Measurements from ENCODE around the gene SATB2.

The SATB2 gene

GRCh38 chr2:199433204-199433832 is 24.4 kb downstream of the SATB2 start:
- DNase-seq (ENCODE audit: low spot score) = no peak
- TF ChIP-seq CTCF (IDR thresholded peaks at IDR 0.05; ENCODE audit: extremely low read depth, insufficient read depth, missing control alignments) = no peak
- in situ Hi-C loops (cut with MboI; ENCODE audit: low pct_unique_long_range_greater_than_20kb, low sequenced_read_pairs, unreplicated experiment) = no loop called here

- no peak for TF ChIP-seq CTCF (IDR thresholded peaks at IDR 0.05; ENCODE audit: extremely low read depth, insufficient read depth, missing control alignments)
- in situ Hi-C loops (cut with MboI; ENCODE audit: low pct_unique_long_range_greater_than_20kb, low sequenced_read_pairs, unreplicated experiment) = no loop called here
- no peak for DNase-seq (ENCODE audit: low spot score)
These were observed 26.0 kb downstream of the SATB2 start for GRCh38 chr2:199431746-199432213.

- in situ Hi-C loops (cut with MboI; ENCODE audit: low pct_unique_long_range_greater_than_20kb, low sequenced_read_pairs, unreplicated experiment) = no loop called here
- no peak for TF ChIP-seq CTCF (IDR thresholded peaks at IDR 0.05; ENCODE audit: extremely low read depth, insufficient read depth, missing control alignments)
- DNase-seq (ENCODE audit: low spot score) = no peak
These were observed 27.5 kb downstream of the SATB2 start for GRCh38 chr2:199430214-199430613.

- in situ Hi-C loops (cut with MboI; ENCODE audit: low pct_unique_long_range_greater_than_20kb, low sequenced_read_pairs, unreplicated experiment) = no loop called here
- DNase-seq (ENCODE audit: low spot score) = no peak
- TF ChIP-seq CTCF (IDR thresholded peaks at IDR 0.05; ENCODE audit: extremely low read depth, insufficient read depth, missing control alignments) = no peak
These were observed 29.4 kb downstream of the SATB2 start for GRCh38 chr2:199428291-199428690.

- no peak for TF ChIP-seq CTCF (IDR thresholded peaks at IDR 0.05; ENCODE audit: extremely low read depth, insufficient read depth, missing control alignments)
- DNase-seq (ENCODE audit: low spot score) = no peak
- in situ Hi-C loops (cut with MboI; ENCODE audit: low pct_unique_long_range_greater_than_20kb, low sequenced_read_pairs, unreplicated experiment) = no loop called here
These were observed 33.6 kb downstream of the SATB2 start for GRCh38 chr2:199424160-199424559.

- in situ Hi-C loops (cut with MboI; ENCODE audit: low pct_unique_long_range_greater_than_20kb, low sequenced_read_pairs, unreplicated experiment) = no loop called here
- no peak for TF ChIP-seq CTCF (IDR thresholded peaks at IDR 0.05; ENCODE audit: extremely low read depth, insufficient read depth, missing control alignments)
- DNase-seq (ENCODE audit: low spot score) = no peak
These were observed 38.3 kb downstream of the SATB2 start for GRCh38 chr2:199419428-199419827.
